Uterus (tissue), 4 donors: ENCODE results near the gene LAX1. TPM values are rescaled to one million over a fixed set of nuclear protein-coding genes. Genes with fewer than 3 reads are reported as not detected.

Source experiments
- DNase-seq, 2 donors: peaks; one replicate each; pipeline ENCODE4 v3.0.0-alpha.2; 2019 to 2020
- H3K27ac ChIP-seq, 2 donors: fragments of 200-600 bp; sonication (generic); 1 replicate in 1 of 2; 2 replicates in 1 of 2; pipeline ENCODE4 v1.5.1; 2016 to 2018
- H3K27me3 ChIP-seq, 2 donors: fragments of 200-600 bp; sonication (generic); one replicate each; pipeline ENCODE4 v1.5.1; 2018 to 2019; ENCODE audit warnings: control low read depth in 1 of 2
- H3K36me3 ChIP-seq, 2 donors: fragments of 200-600 bp; sonication (generic); one replicate each; pipeline ENCODE4 v1.5.1; 2019; ENCODE audit warnings: control low read depth in 1 of 2
- H3K4me1 ChIP-seq, 2 donors: fragments of 200-600 bp; sonication (generic); one replicate each; pipeline ENCODE4 v1.5.1; 2018 to 2019; ENCODE audit warnings: control low read depth in 1 of 2
- H3K4me3 ChIP-seq, 2 donors: fragments of 200-600 bp; sonication (generic); 1 replicate in 1 of 2; 2 replicates in 1 of 2; pipeline ENCODE4 v1.5.1; 2018 to 2019; ENCODE audit warnings: mild to moderate bottlenecking in 1 of 2
- H3K9me3 ChIP-seq, 2 donors: fragments of 200-600 bp; sonication (generic); one replicate each; pipeline ENCODE4 v1.5.1; 2019; ENCODE audit warnings: control low read depth in 1 of 2
- POLR2A ChIP-seq, 2 donors: fragments of 450-650 bp; IDR thresholded peaks; one replicate each; pipeline ENCODE4 v1.6.1; 2016; ENCODE audit warnings: antibody characterized with exemption in 2 of 2, mild to moderate bottlenecking in 1 of 2, moderate library complexity in 1 of 2
- intact Hi-C: fragments of 100-400 bp; cut with DNase I; formaldehyde crosslinking; loops from one replicate; pipeline ENCODE4 v1.15.1; 2023; ENCODE audit warnings: low total_unique reads
- total RNA-seq, 4 donors: library from RNA; depleted of rRNA in 3 of 4; stranded (reverse); fragments of >200 nt in 3 of 4; gene quantifications; one replicate each; pipeline versions ENCODE4 v1.1.0 to v1.2.4, GENCODE V29; 2014 to 2023
- TF ChIP-seq, protein P1 (sequence below), 4 experiments: fragments of 200-600 bp in 2 of 4; fragments of 450-650 bp in 2 of 4; sonication (generic) in 2 of 4; IDR thresholded peaks; one replicate each; pipeline ENCODE4 v1.5.1; 2016 to 2019; ENCODE audit warnings: antibody characterized with exemption in 4 of 4, mild to moderate bottlenecking in 2 of 4, moderate library complexity in 1 of 4
- donor health status: DM: yes; HTN: yes; CAD: no.

The LAX1 gene
- total RNA-seq, 4 donors from 2014 or later, result 0.28 to 2.0 (median 0.61) TPM; not detected in 1

DNA sequence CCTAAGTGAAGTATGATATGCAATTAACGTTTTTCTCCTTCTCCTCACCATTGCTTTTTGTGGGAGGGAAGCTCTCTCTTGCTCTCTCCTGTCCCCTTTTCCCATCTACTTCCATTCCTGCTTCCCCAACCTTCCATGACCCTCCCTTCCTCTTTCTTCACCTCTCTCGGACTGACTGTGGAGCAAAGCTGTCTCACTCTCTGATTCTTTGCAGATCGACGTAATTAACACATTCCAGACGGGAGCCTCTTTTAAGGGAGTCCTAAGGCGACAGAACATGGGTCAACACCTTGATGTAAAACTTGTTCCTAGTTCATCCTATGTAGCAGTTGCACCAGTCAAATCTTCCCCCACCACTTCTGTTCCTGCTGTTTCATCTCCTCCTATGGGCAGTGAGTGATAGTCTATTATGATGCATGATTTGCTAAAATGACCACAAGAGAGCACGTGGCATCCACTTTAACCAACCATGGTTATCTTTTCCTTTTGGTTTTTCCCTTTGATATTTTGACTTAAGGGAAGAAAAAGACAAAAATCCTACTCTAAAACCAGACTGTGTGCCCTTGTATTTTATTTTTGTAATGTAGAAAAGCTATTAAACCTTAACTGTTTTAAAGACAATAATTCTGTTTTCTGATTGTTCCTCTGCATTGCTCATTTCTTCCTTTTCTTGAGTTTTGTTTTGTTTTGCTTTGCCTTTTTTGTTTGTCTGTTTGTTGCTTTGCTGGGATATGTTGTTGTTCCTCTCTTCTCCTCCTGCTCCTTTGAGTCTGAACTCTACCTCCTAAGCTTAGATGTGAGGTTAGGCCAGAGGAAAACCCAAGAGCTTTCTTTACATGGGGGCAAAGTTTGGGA lies 31.7 kb upstream of the LAX1 start:
- DNase-seq, result no peak
- intact Hi-C loops, result no loop called here
- Histone ChIP-seq H3K27me3 (no peaks in the 10 kb centered on the region), H3K4me3 (no peak overlapping the region), H3K4me1 (no peaks in the 10 kb centered on the region), H3K36me3 (no peaks in the 10 kb centered on the region), H3K9me3 (no peaks in the 10 kb centered on the region), H3K27ac (no peak overlapping the region)
- no peak for TF ChIP-seq POLR2A (IDR thresholded peaks at IDR 0.05)
- TF ChIP-seq, protein P1, sequence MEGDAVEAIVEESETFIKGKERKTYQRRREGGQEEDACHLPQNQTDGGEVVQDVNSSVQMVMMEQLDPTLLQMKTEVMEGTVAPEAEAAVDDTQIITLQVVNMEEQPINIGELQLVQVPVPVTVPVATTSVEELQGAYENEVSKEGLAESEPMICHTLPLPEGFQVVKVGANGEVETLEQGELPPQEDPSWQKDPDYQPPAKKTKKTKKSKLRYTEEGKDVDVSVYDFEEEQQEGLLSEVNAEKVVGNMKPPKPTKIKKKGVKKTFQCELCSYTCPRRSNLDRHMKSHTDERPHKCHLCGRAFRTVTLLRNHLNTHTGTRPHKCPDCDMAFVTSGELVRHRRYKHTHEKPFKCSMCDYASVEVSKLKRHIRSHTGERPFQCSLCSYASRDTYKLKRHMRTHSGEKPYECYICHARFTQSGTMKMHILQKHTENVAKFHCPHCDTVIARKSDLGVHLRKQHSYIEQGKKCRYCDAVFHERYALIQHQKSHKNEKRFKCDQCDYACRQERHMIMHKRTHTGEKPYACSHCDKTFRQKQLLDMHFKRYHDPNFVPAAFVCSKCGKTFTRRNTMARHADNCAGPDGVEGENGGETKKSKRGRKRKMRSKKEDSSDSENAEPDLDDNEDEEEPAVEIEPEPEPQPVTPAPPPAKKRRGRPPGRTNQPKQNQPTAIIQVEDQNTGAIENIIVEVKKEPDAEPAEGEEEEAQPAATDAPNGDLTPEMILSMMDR (IDR thresholded peaks at IDR 0.05), result no peak

DNA sequence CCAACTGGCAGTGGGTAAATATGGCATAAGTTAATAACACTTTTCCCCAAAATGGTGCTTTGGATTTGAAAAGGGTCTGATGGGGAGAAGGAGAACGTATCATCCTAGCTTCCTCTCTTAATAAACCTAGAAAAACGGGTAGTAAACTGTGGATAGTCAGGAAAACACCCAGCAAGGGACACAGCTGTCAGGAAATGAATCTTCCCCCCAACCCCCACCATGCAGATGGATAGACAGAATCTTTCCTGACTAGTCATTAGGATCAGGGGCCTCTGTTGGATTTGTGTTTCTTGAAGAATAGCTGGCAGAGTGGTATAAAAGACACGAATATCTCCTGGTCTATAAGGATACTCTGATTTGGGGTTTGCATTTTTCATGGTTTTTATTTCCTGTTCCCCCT lies 22.5 kb upstream of the LAX1 start:
- no peak overlapping the region for H3K4me3 ChIP-seq
- peaks cover 0 to 6% of the 10 kb centered on the region in 2 donors for H3K4me1 ChIP-seq
- no peak for DNase-seq
- no peaks in the 10 kb centered on the region for H3K36me3 ChIP-seq
- no peaks in the 10 kb centered on the region for H3K9me3 ChIP-seq
- no peaks in the 10 kb centered on the region for H3K27me3 ChIP-seq
- no peak for TF ChIP-seq POLR2A (IDR thresholded peaks at IDR 0.05)
- TF ChIP-seq, protein P1 (IDR thresholded peaks at IDR 0.05), result no peak
- no peak overlapping the region for H3K27ac ChIP-seq
- intact Hi-C loops, result no loop called here

DNA sequence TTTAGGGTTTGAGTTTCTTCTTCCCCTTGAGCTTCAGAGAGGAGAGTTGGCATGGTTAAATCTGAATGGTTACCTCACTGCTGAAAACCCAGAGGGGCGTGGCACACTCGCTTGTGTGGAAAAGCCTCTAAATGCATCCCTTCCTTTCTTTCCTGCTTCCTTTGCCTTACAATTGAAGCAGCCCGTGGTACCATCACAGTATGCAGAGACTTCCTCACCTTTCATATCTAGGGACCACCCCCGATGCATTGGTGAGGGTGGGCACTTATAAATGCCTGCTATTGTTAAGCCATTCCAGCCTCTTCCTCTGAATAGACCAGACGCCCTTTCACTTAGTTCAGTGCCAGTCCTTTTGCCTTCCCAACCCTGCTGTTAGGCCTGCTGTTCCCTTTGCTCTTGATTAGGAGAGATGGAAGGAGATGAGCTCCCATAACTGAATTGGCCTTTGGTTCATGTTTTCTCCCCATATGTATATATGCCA lies 21.9 kb upstream of the LAX1 start:
- Histone ChIP-seq H3K36me3 (no peaks in the 10 kb centered on the region), H3K9me3 (no peaks in the 10 kb centered on the region), H3K27me3 (no peaks in the 10 kb centered on the region), H3K4me1 (peaks cover 0 to 6% of the 10 kb centered on the region in 2 donors), H3K27ac (peak overlapping the region in 1 of 2 donors; percentile 62), H3K4me3 (no peak overlapping the region)
- no peak for DNase-seq
- TF ChIP-seq, protein P1 (IDR thresholded peaks at IDR 0.05), result no peak
- TF ChIP-seq POLR2A (IDR thresholded peaks at IDR 0.05), result no peak
- intact Hi-C loops, result no loop called here

DNA sequence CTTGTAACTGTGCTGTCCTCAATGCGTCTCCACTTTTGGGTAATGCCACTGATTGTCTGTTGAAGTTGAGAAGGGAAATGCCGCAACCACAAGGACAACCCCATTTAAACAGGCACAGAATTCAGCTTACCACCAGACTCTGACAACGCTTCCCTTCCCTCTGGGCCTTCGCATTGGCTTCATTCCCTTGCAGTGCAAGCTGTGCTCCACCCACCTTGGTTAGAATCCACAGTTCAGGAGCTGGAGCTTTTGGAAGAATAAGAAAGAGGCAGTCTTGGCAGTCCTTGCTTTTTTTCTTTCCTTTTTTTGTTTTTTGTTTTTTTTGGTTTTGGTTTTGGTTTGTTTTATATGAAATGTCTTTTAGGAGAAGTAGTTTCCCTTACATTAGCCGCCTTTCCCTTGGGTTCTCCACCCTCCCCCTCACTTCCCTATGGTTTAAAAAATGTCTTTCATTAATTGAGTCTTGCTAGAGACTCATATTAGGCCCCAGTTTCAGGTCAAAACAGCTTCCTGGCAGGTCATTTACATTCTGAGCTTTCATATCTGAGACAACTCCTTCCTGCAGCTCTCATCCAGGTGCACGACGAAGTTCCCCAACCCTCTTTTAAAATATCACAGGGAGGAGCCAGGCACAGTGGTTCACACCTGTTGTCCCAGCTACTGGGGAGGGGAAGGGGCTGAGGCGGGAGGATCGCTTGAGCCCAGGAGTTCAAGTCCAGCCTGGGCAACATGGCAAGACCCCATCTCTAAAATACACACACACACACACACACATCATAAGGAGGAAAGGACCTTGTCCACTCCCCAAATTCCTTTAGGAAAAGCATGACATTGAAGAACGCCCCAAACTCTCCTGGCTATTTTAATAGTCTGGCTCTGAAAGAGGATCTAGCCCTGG lies 20.7 kb upstream of the LAX1 start:
- Histone ChIP-seq H3K27ac (peak overlapping the region; percentile 62), H3K27me3 (no peaks in the 10 kb centered on the region), H3K36me3 (no peaks in the 10 kb centered on the region), H3K9me3 (no peaks in the 10 kb centered on the region), H3K4me3 (no peak overlapping the region), H3K4me1 (peaks cover 0 to 6% of the 10 kb centered on the region in 2 donors)
- intact Hi-C loops, result no loop called here
- DNase-seq, result peak; percentile 62 to 74
- TF ChIP-seq POLR2A (IDR thresholded peaks at IDR 0.05), result no peak
- TF ChIP-seq, protein P1 (IDR thresholded peaks at IDR 0.05), result no peak
